Tibial nerve (tissue), 4 donors: Measurements from ENCODE around the gene CRABP1. TPM values are rescaled to one million over a fixed set of nuclear protein-coding genes. Genes with fewer than 3 reads are reported as not detected.

Experiments
- DNase-seq, 2 donors: peaks; one replicate each; pipeline ENCODE4 v3.0.0-alpha.2; 2019; ENCODE audit warnings: low spot score in 2 of 2
- H3K27ac ChIP-seq, 4 donors: fragments of 200-600 bp; sonication (generic) in 3 of 4; one replicate each; pipeline ENCODE4 v1.5.1; 2017 to 2019; ENCODE audit warnings: mild to moderate bottlenecking in 1 of 4
- H3K27me3 ChIP-seq, 2 donors: fragments of 200-600 bp; sonication (generic) in 1 of 2; one replicate each; pipeline versions ENCODE4 v1.5.1 to v1.6.0; 2017 to 2019
- H3K36me3 ChIP-seq, 3 donors: fragments of 200-600 bp; sonication (generic); one replicate each; pipeline ENCODE4 v1.5.1; 2018 to 2019
- H3K4me1 ChIP-seq, 4 donors: fragments of 200-600 bp; sonication (generic) in 3 of 4; one replicate each; pipeline ENCODE4 v1.5.1; 2017 to 2019
- H3K4me3 ChIP-seq, 4 donors: fragments of 200-600 bp; sonication (generic) in 3 of 4; one replicate each; pipeline ENCODE4 v1.5.1; 2017 to 2019; ENCODE audit warnings: mild to moderate bottlenecking in 1 of 4, moderate library complexity in 1 of 4
- H3K9me3 ChIP-seq, 4 donors: fragments of 200-600 bp; sonication (generic) in 3 of 4; one replicate each; pipeline ENCODE4 v1.5.1; 2017 to 2019
- CTCF ChIP-seq, 5 experiments: fragments of 200-600 bp in 3 of 5; fragments of 450-650 bp in 2 of 5; sonication (generic) in 3 of 5; IDR thresholded peaks; one replicate each; pipeline ENCODE4 v1.5.1; 2016 to 2019; ENCODE audit warnings: antibody characterized with exemption in 5 of 5, mild to moderate bottlenecking in 3 of 5, moderate library complexity in 2 of 5
- EP300 ChIP-seq, 2 donors: sonication (generic); formaldehyde crosslinking; IDR thresholded peaks; one replicate each; pipeline ENCODE4 v1.6.1; 2017; ENCODE audit warnings: antibody characterized with exemption in 2 of 2, mild to moderate bottlenecking in 1 of 2
- POLR2A ChIP-seq, 2 donors: fragments of 450-650 bp; IDR thresholded peaks; one replicate each; pipeline ENCODE4 v1.6.1; 2017; ENCODE audit warnings: antibody characterized with exemption in 2 of 2, mild to moderate bottlenecking in 2 of 2, moderate library complexity in 2 of 2
- WGBS, 2 donors: methylation state at CpG; one replicate each; pipeline ENCODE4 v1.1.5; 2018; 5-methylcytosine and 5-hydroxymethylcytosine counted together
- total RNA-seq, 4 donors: library from RNA; depleted of rRNA; stranded (reverse); fragments of >200 nt; gene quantifications; one replicate each; pipeline ENCODE4 v1.1.0, GENCODE V29; 2016

CRABP1 gene
- total RNA-seq, 4 donors from 2014 or later, result 1.6 to 6.6 TPM; not detected in 2

DNA sequence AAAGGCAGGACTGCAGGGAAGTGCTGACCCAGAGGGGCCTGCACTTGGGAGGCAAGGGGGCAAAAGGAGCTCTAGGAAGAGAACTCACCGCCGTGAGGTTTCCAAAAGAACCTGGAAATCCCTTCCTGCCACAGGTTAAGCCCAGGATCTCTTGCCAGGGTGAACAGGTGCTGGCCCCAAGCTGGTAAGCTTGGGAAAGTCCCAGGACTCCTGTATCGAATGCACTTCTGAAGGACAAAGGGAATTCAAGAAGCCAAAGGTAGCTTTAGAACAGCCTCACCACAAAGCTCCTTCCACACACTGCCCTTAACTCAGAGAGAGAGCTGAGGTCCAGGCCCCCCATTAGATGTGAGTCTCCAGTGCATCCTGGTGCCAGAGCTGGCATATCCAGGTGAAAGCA is 28.9 kb upstream of the CRABP1 start:
- WGBS, 2 donors, result 85% methylated on average over 3 of the region's 3 CpGs
- Histone ChIP-seq H3K36me3 (no peaks in the 10 kb centered on the region), H3K27me3 (no peaks in the 10 kb centered on the region), H3K27ac (no peak overlapping the region), H3K4me1 (peaks cover 0 to 16% (median 3%) of the 10 kb centered on the region in 4 donors), H3K9me3 (no peaks in the 10 kb centered on the region), H3K4me3 (no peak overlapping the region)
- no peak for DNase-seq
- TF ChIP-seq CTCF (IDR thresholded peaks at IDR 0.05) (no peak), POLR2A (IDR thresholded peaks at IDR 0.05) (no peak), EP300 (IDR thresholded peaks at IDR 0.05) (no peak)

DNA sequence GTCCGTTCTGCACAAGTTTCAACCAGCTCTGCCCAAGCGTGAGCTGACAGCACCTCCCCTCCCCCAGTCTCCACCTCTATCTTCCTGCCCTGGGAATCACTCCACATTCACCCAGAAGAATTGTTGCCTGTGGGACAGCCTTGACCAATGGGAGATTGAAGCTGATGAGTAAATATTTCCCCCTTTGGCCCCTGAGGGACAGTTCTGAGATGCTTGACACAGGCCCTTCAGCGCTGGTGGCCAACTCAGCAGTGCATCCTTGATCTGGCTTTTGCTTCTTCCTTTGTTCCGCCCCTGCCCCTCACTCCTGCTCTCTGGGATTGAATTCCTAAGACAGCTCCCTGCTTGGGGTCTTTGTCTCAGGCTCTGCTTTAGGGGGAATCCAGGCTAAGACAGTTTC is 27.6 kb upstream of the CRABP1 start:
- no peak for TF ChIP-seq CTCF (IDR thresholded peaks at IDR 0.05)
- no peak for TF ChIP-seq POLR2A (IDR thresholded peaks at IDR 0.05)
- no peak for TF ChIP-seq EP300 (IDR thresholded peaks at IDR 0.05)
- 71% methylated on average over 4 of the region's 4 CpGs for WGBS, 2 donors
- no peaks in the 10 kb centered on the region for H3K9me3 ChIP-seq
- peaks cover 0 to 17% (median 3%) of the 10 kb centered on the region in 4 donors for H3K4me1 ChIP-seq
- H3K4me3 ChIP-seq, result no peak overlapping the region
- H3K27ac ChIP-seq, result no peak overlapping the region
- H3K36me3 ChIP-seq, result no peaks in the 10 kb centered on the region
- DNase-seq, result no peak
- H3K27me3 ChIP-seq, result no peaks in the 10 kb centered on the region

GRCh38 chr15:78312957-78313356 is 27.2 kb upstream of the CRABP1 start:
- no peak for DNase-seq
- WGBS, 2 donors, result 72% methylated on average over 5 of the region's 5 CpGs
- Histone ChIP-seq H3K27ac (no peak overlapping the region), H3K4me1 (peaks cover 0 to 17% (median 3%) of the 10 kb centered on the region in 4 donors), H3K4me3 (no peak overlapping the region), H3K9me3 (no peaks in the 10 kb centered on the region), H3K27me3 (no peaks in the 10 kb centered on the region), H3K36me3 (no peaks in the 10 kb centered on the region)
- TF ChIP-seq EP300 (IDR thresholded peaks at IDR 0.05), result no peak
- no peak for TF ChIP-seq POLR2A (IDR thresholded peaks at IDR 0.05)
- no peak for TF ChIP-seq CTCF (IDR thresholded peaks at IDR 0.05)

GRCh38 chr15:78313383-78313782 is 26.8 kb upstream of the CRABP1 start:
- H3K9me3 ChIP-seq, result no peaks in the 10 kb centered on the region
- DNase-seq, result no peak

DNA sequence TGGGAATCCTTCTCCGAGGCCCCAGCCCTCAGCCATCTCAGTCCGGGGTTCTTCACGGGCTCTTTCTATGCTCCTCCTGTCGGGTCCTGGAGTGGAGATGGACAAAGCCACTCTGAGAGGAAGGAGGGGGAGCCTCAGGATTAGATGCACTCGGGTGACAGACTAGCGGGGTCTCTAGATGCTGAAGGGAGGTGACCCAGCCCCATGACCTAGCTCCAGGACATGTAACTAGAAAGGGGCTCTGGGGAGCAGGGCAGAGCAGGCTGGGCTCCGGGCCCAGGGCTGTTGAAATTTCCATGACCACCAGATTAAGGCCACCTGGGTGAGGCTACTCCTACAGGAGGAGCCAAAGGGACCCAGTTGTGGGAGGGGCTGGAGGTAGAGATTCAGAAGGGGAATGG is 26.0 kb upstream of the CRABP1 start:
- no peak overlapping the region for H3K27ac ChIP-seq
- WGBS, 2 donors, result 66 to 74% methylated on average over 7 of the region's 7 CpGs
- H3K36me3 ChIP-seq, result no peaks in the 10 kb centered on the region
- no peak overlapping the region for H3K4me3 ChIP-seq
- no peaks in the 10 kb centered on the region for H3K27me3 ChIP-seq
- H3K4me1 ChIP-seq, result peaks cover 0 to 8% (median 0%) of the 10 kb centered on the region in 4 donors
- H3K9me3 ChIP-seq, result no peaks in the 10 kb centered on the region
- DNase-seq, result no peak
- TF ChIP-seq CTCF (IDR thresholded peaks at IDR 0.05), result no peak
- no peak for TF ChIP-seq EP300 (IDR thresholded peaks at IDR 0.05)
- no peak for TF ChIP-seq POLR2A (IDR thresholded peaks at IDR 0.05)

More at GRCh38 chr15:78313383-78313782, 26.8 kb upstream of the CRABP1 start:
- no peaks in the 10 kb centered on the region for H3K36me3 ChIP-seq
- no peak for TF ChIP-seq POLR2A (IDR thresholded peaks at IDR 0.05)
- no peaks in the 10 kb centered on the region for H3K27me3 ChIP-seq
- H3K27ac ChIP-seq, result no peak overlapping the region
- WGBS, 2 donors, result 69 to 77% methylated on average over 7 to 8 of the region's 8 CpGs
- peaks cover 0 to 12% (median under 1%) of the 10 kb centered on the region in 4 donors for H3K4me1 ChIP-seq
- no peak overlapping the region for H3K4me3 ChIP-seq
